DMS 273 (cell line): ENCODE measurements around the gene AMZ1.
A peak's percentile ranks its signal among the peaks of the same experiment; 100 is the strongest.

Experiments
- DNase-seq: peaks from one replicate; lab custom pipeline; 2025; ENCODE audit not compliant: unreplicated experiment; lab: John Stamatoyannopoulos, UW

The AMZ1 gene

GRCh38 chr7:2687881-2688318 lies at the start of gene AMZ1:
Gene AMZ1, plus strand, starts transcription at chr7:2688202. Its CDS starts 12,250 bp downstream, at chr7:2700452.
- DNase-seq: no peak

GRCh38 chr7:2638224-2638991 lies 49.6 kb upstream of the AMZ1 start:
- DNase-seq: no peak

- DNase-seq: no peak
Measured at GRCh38 chr7:2639181-2639681, 48.8 kb upstream of the AMZ1 start.

- no peak for DNase-seq
Measured at GRCh38 chr7:2639695-2640481, 48.1 kb upstream of the AMZ1 start.

GRCh38 chr7:2640482-2640830 lies 47.5 kb upstream of the AMZ1 start:
- no peak for DNase-seq

GRCh38 chr7:2640846-2641316 lies 47.1 kb upstream of the AMZ1 start:
- no peak for DNase-seq

- peak; percentile 82 for DNase-seq
Measured at GRCh38 chr7:2641406-2642393, 46.3 kb upstream of the AMZ1 start.

- DNase-seq: peak; percentile 42
Measured at GRCh38 chr7:2643386-2644219, 44.4 kb upstream of the AMZ1 start.

GRCh38 chr7:2644220-2644561 lies 43.8 kb upstream of the AMZ1 start:
- no peak for DNase-seq

GRCh38 chr7:2644562-2645273 lies 43.3 kb upstream of the AMZ1 start:
- DNase-seq: no peak

GRCh38 chr7:2645274-2645868 lies 42.6 kb upstream of the AMZ1 start:
- no peak for DNase-seq

GRCh38 chr7:2646336-2646679 lies 41.7 kb upstream of the AMZ1 start:
- no peak for DNase-seq

- DNase-seq: no peak
Measured at GRCh38 chr7:2646680-2647571, 41.1 kb upstream of the AMZ1 start.

GRCh38 chr7:2647594-2648172 lies 40.3 kb upstream of the AMZ1 start:
- DNase-seq: no peak

GRCh38 chr7:2649139-2649838 lies 38.7 kb upstream of the AMZ1 start:
- DNase-seq: no peak

GRCh38 chr7:2649991-2650390 lies 38.0 kb upstream of the AMZ1 start:
- no peak for DNase-seq

- DNase-seq: no peak
Measured at GRCh38 chr7:2650451-2650850, 37.6 kb upstream of the AMZ1 start.
